Activated T-helper 2 cell treated with anti-CD3 and anti-CD28 coated beads, Interferon-gamma antibody, Interleukin-2, Interleukin-4, amounts not matched to agents 10 μg/mL and 5 μg/mL and 100 μg/mL, durations not matched to agents 14 hours and 24 hours and 36 hours (primary cell): ENCODE data around the gene DIPK1B. TPM values are rescaled to one million over a fixed set of nuclear protein-coding genes. Genes with fewer than 3 reads are reported as not detected.
A peak's percentile ranks its signal among the peaks of the same experiment; 100 is the strongest.

Experiments used
- DNase-seq: peaks from one replicate; pipeline ENCODE4 v3.0.0; 2021; ENCODE audit warnings: low spot score
- H3K27ac Mint-ChIP-seq: one replicate; pipeline ENCODE4 v1.8.0; 2021; ENCODE audit warnings: mixed read lengths
- H3K27me3 Mint-ChIP-seq: one replicate; pipeline ENCODE4 v1.8.0; 2021; ENCODE audit warnings: low read depth, mixed read lengths
- H3K36me3 Mint-ChIP-seq: one replicate; pipeline ENCODE4 v1.8.0; 2021; ENCODE audit warnings: low read depth, mixed read lengths
- H3K4me1 Mint-ChIP-seq: one replicate; pipeline ENCODE4 v1.8.0; 2021; ENCODE audit warnings: low read depth, mixed read lengths
- H3K4me3 Mint-ChIP-seq: one replicate; pipeline ENCODE4 v1.8.0; 2021; ENCODE audit warnings: low read depth, mild to moderate bottlenecking, moderate library complexity, mixed read lengths
- H3K9me3 Mint-ChIP-seq: one replicate; pipeline ENCODE4 v1.8.0; 2021; ENCODE audit warnings: mixed read lengths
- intact Hi-C: fragments of 100-400 bp; cut with micrococcal nuclease; formaldehyde crosslinking; loops from one replicate; pipeline ENCODE4 v1.15.1; 2023
- total RNA-seq: library from RNA; stranded (reverse); gene quantifications from 2 replicates; pipeline ENCODE4 v1.2.3, GENCODE V29; 2022

The DIPK1B gene
- total RNA-seq, 1 donor from 2014 or later: 3.4 TPM

GRCh38 chr9:136717399-136717798 lies 5.0 kb downstream of the DIPK1B start:
- no peaks in the 10 kb centered on the region for H3K9me3 Mint-ChIP-seq
- H3K36me3 Mint-ChIP-seq: no peaks in the 10 kb centered on the region
- intact Hi-C loops: no loop called here

GRCh38 chr9:136718345-136719194 lies 6.2 kb downstream of the DIPK1B start:
- Mint-ChIP-seq H3K4me3 (no peak overlapping the region), H3K27ac (no peak overlapping the region), H3K27me3 (peaks cover 6% of the 10 kb centered on the region), H3K9me3 (no peaks in the 10 kb centered on the region), H3K4me1 (peaks cover 1% of the 10 kb centered on the region), H3K36me3 (peaks cover 4% of the 10 kb centered on the region)
- intact Hi-C loops: no loop called here
- DNase-seq: no peak

More at GRCh38 chr9:136717399-136717798, 5.0 kb downstream of the DIPK1B start:
- Mint-ChIP-seq H3K27me3 (peaks cover 10% of the 10 kb centered on the region), H3K4me1 (peaks cover 1% of the 10 kb centered on the region), H3K27ac (no peak overlapping the region), H3K4me3 (no peak overlapping the region)
- DNase-seq: no peak

- Mint-ChIP-seq H3K27ac (no peak overlapping the region), H3K27me3 (peaks cover 3% of the 10 kb centered on the region), H3K4me3 (no peak overlapping the region), H3K36me3 (peaks cover 12% of the 10 kb centered on the region), H3K4me1 (peaks cover 2% of the 10 kb centered on the region), H3K9me3 (no peaks in the 10 kb centered on the region)
- intact Hi-C loops: no loop called here
- no peak for DNase-seq
Observed at GRCh38 chr9:136719195-136719880, 7.0 kb downstream of the DIPK1B start.

- H3K36me3 Mint-ChIP-seq: peaks cover 19% of the 10 kb centered on the region
- peaks cover 3% of the 10 kb centered on the region for H3K27me3 Mint-ChIP-seq
- no peak overlapping the region for H3K4me3 Mint-ChIP-seq
- no peak for DNase-seq
- no peaks in the 10 kb centered on the region for H3K9me3 Mint-ChIP-seq
- no peak overlapping the region for H3K27ac Mint-ChIP-seq
- H3K4me1 Mint-ChIP-seq: peaks cover 3% of the 10 kb centered on the region
- intact Hi-C loops: no loop called here
Observed at GRCh38 chr9:136720251-136720897, 8.0 kb downstream of the DIPK1B start.

GRCh38 chr9:136720898-136721338 lies 8.5 kb downstream of the DIPK1B start:
- peaks cover 5% of the 10 kb centered on the region for H3K4me1 Mint-ChIP-seq
- no peak overlapping the region for H3K4me3 Mint-ChIP-seq
- H3K27me3 Mint-ChIP-seq: peaks cover under 1% of the 10 kb centered on the region
- intact Hi-C loops: no loop called here
- no peaks in the 10 kb centered on the region for H3K9me3 Mint-ChIP-seq
- DNase-seq: no peak
- no peak overlapping the region for H3K27ac Mint-ChIP-seq
- peaks cover 25% of the 10 kb centered on the region for H3K36me3 Mint-ChIP-seq

GRCh38 chr9:136721339-136722092 lies 9.1 kb downstream of the DIPK1B start:
- Mint-ChIP-seq H3K27me3 (no peaks in the 10 kb centered on the region), H3K4me3 (no peak overlapping the region), H3K4me1 (peaks cover 7% of the 10 kb centered on the region), H3K9me3 (no peaks in the 10 kb centered on the region), H3K36me3 (peaks cover 31% of the 10 kb centered on the region), H3K27ac (no peak overlapping the region)
- DNase-seq: no peak
- intact Hi-C loops: no loop called here

- intact Hi-C loops: no loop called here
- no peaks in the 10 kb centered on the region for H3K9me3 Mint-ChIP-seq
- H3K27ac Mint-ChIP-seq: no peak overlapping the region
- H3K4me3 Mint-ChIP-seq: no peak overlapping the region
- H3K4me1 Mint-ChIP-seq: peaks cover 11% of the 10 kb centered on the region
- peaks cover 38% of the 10 kb centered on the region for H3K36me3 Mint-ChIP-seq
- H3K27me3 Mint-ChIP-seq: no peaks in the 10 kb centered on the region
- DNase-seq: no peak
Observed at GRCh38 chr9:136722093-136722968, 10.0 kb downstream of the DIPK1B start.

GRCh38 chr9:136722969-136723356 lies 10.6 kb downstream of the DIPK1B start:
- no peak overlapping the region for H3K4me3 Mint-ChIP-seq
- H3K4me1 Mint-ChIP-seq: peaks cover 11% of the 10 kb centered on the region
- intact Hi-C loops: no loop called here
- no peaks in the 10 kb centered on the region for H3K27me3 Mint-ChIP-seq
- no peak overlapping the region for H3K27ac Mint-ChIP-seq
- H3K9me3 Mint-ChIP-seq: no peaks in the 10 kb centered on the region
- H3K36me3 Mint-ChIP-seq: peaks cover 40% of the 10 kb centered on the region
- no peak for DNase-seq

GRCh38 chr9:136723362-136723976 lies 11.1 kb downstream of the DIPK1B start:
- intact Hi-C loops: no loop called here
- no peaks in the 10 kb centered on the region for H3K27me3 Mint-ChIP-seq
- no peaks in the 10 kb centered on the region for H3K9me3 Mint-ChIP-seq
- H3K4me3 Mint-ChIP-seq: no peak overlapping the region
- H3K27ac Mint-ChIP-seq: no peak overlapping the region
- peaks cover 11% of the 10 kb centered on the region for H3K4me1 Mint-ChIP-seq
- no peak for DNase-seq
- peaks cover 40% of the 10 kb centered on the region for H3K36me3 Mint-ChIP-seq

- no peak for DNase-seq
- Mint-ChIP-seq H3K4me1 (peaks cover 11% of the 10 kb centered on the region), H3K27ac (no peak overlapping the region), H3K9me3 (no peaks in the 10 kb centered on the region), H3K4me3 (peak overlapping the region; percentile 13), H3K36me3 (peaks cover 40% of the 10 kb centered on the region), H3K27me3 (no peaks in the 10 kb centered on the region)
- intact Hi-C loops: no loop called here
Observed at GRCh38 chr9:136723989-136724388, 11.6 kb downstream of the DIPK1B start.

- intact Hi-C loops: no loop called here
- no peak for DNase-seq
- Mint-ChIP-seq H3K27me3 (no peaks in the 10 kb centered on the region), H3K4me1 (peaks cover 12% of the 10 kb centered on the region), H3K36me3 (peaks cover 40% of the 10 kb centered on the region), H3K27ac (no peak overlapping the region), H3K4me3 (no peak overlapping the region), H3K9me3 (no peaks in the 10 kb centered on the region)
Observed at GRCh38 chr9:136724772-136725171, 12.4 kb downstream of the DIPK1B start.
